GM10266 (cell line): ENCODE results near the gene CNPY3.
A peak's percentile ranks its signal among the peaks of the same experiment; 100 is the strongest.

ENCODE experiments used
- DNase-seq: peaks from one replicate; pipeline ENCODE4 v3.0.0; 2012; ENCODE audit errors: extremely low spot score
- CTCF ChIP-seq: IDR thresholded peaks from 2 replicates; pipeline ENCODE4 v1.5.1; 2012; ENCODE audit warnings: mild to moderate bottlenecking, low read depth; ENCODE audit not compliant: control insufficient read depth, insufficient read depth; ENCODE audit errors: missing control alignments

Gene CNPY3

DNA sequence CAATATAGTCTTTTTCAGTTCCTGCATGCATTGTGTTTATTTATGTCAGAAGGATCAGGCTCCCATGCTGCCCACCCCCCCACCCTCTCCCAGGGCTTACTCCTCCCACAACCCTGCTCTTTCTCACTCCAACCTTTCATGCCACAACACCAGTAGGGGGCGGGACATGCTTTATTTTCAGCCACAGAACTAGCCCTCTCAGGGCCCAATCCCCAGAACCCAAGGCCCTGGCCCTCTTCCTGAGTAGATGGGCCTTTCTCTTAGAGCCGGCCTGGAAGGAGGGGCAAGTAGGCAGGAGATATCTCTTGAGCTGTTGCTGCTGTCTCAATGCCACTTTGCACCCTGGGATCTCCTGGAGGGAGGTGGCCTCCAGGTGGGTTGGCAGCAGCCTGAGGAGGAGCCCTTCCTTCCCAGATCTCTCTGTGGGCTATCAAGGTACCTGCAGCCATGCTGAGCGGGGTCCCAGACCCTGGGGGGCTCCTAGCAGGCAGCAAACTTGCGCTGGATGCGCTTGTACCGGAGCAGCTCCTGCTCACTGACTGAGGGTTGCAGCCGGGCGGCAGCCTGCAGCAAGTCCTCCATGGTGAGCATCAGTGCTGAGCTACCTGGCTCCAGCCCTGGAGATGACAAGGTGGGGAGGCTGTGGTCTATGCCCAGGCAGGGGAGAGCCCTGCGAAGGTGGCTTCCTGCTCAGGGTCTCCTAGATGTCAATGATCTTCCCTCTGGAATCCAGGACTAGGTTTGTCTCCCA is 34.8 kb downstream of the CNPY3 start:
- no peak for DNase-seq
- peak; percentile 30 for TF ChIP-seq CTCF

DNA sequence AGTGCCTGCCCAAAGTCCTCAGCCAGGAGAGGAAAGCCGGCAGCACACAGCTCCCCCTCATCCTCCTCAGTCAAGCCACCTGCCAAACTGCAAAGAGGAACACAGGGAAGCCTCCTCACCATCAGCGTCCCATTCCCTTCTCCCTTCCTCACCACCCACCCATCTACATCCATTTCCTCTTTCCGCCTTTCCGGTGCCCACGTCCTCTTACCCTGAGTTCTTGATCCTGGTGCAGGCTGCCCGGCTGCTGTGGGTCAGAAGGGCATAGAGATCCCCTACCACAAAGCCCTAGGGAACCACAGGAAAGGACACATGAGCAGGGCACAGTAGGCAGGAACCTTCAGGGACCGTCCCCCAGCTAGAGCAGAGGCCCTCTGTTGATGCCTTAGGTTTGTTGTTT is 37.3 kb downstream of the CNPY3 start:
- TF ChIP-seq CTCF = no peak
- no peak for DNase-seq

GRCh38 chr6:42967228-42967627 is 37.9 kb downstream of the CNPY3 start:
- TF ChIP-seq CTCF = no peak
- DNase-seq = no peak

GRCh38 chr6:42968126-42968701 is 38.9 kb downstream of the CNPY3 start:
- DNase-seq = no peak
- no peak for TF ChIP-seq CTCF

DNA sequence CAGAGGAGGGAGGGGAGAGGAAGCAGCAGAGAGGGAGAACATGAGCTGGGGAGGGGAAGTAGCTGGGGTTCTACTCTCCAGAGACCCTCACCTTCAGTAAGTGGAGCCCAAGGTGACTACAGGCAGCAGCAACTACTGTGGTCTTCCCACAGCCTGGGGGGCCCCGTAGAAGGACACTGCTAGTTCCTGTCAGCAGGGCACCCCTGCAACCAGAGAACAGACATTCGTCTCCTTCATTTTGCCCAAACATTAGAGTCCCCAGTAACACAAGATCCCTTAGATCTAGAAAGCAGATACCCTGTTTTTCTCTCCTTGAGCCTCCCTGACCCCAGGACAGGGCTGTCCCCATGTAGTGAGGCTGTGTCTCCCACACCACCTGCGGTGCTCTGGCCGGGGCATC is 39.5 kb downstream of the CNPY3 start:
- no peak for DNase-seq
- TF ChIP-seq CTCF = no peak

DNA sequence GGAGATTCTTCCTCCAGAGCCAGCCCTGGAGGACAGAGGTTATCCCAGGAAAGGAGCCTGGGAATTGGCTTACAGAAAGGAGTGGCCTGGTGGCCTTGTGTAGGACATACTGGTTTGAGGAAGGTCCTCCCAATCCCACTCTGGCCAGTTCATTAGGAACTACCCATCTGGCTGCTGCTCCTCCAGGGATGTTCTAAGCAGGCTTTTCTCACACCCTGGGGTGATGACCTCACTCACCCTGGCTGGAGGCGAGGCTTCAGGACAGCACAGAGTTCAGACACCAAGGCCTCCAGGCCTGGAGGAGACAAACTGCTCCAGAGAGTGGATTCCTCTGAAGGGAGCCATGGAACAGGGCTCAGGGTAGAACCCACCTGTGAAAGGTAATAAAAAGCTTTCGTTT is 40.2 kb downstream of the CNPY3 start:
- no peak for DNase-seq
- TF ChIP-seq CTCF = no peak

DNA sequence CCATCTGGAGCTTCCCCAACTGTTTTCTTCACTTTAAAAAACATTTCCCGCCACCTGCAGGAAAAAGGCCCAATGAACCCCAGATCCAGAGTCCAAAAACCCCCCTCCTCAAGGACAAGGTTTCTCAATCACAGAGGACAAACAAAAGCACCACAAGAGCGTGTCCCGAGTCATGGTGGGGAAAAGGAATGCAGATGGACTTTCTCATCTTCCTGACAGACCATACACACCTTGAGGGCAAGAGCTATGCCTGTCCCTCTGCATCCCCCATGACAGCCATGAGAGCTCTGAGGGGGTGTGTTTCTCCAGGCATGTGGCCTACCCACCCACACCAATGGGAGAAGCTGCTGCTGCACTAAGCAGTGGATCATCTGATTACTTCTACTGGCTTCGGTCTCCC is 40.7 kb downstream of the CNPY3 start:
- no peak for DNase-seq
- TF ChIP-seq CTCF = no peak
